Sigmoid colon (tissue), 4 donors: ENCODE measurements around the gene UROC1.

Experiments
- CTCF ChIP-seq, 4 experiments: fragments of 450-650 bp in 3 of 4; fragments of 200-600 bp in 1 of 4; IDR thresholded peaks; one replicate each; pipeline ENCODE4 v1.5.1; 2016 to 2019; ENCODE audit warnings: antibody characterized with exemption in 4 of 4, mild to moderate bottlenecking in 3 of 4, moderate library complexity in 2 of 4
- POLR2A ChIP-seq, 2 donors: fragments of 450-650 bp; IDR thresholded peaks; one replicate each; pipeline ENCODE4 v1.6.1; 2016; ENCODE audit warnings: antibody characterized with exemption in 2 of 2, mild to moderate bottlenecking in 2 of 2, moderate library complexity in 2 of 2
- POLR2AphosphoS5 ChIP-seq, 4 donors: sonication (generic); formaldehyde crosslinking; IDR thresholded peaks; one replicate each; pipeline ENCODE4 v1.6.1; 2017; ENCODE audit warnings: antibody characterized with exemption in 4 of 4

- TF ChIP-seq POLR2A (IDR thresholded peaks at IDR 0.05) (no peak), CTCF (IDR thresholded peaks at IDR 0.05) (no peak), POLR2AphosphoS5 (IDR thresholded peaks at IDR 0.05) (no peak)
Measured at GRCh38 chr3:126487151-126487771, 30.3 kb downstream of the UROC1 start.
